ENCODE measurements around the gene ZNF784. TPM values are rescaled to one million over a fixed set of nuclear protein-coding genes. Genes with fewer than 3 reads are reported as not detected.

Gene ZNF784
- total and polyA plus RNA-seq, 2 experiments from 2014 or later: 13.3 to 15.1 TPM

DNA sequence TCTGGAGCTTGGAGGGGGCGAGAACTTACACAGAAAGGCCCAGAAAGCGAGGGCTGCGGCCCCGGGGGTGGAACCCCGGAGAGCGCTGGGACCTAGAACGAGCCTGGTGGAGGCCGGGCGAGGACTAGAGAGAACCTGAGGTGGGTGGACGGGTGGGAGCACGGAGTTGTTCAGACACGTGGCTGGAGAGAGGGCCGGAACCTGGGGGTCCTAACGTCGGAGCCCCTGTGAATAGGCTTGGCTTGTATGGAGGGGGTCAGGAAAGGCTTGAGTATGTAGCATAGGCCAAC lies 19.5 kb upstream of the ZNF784 start:
- no peaks in the 10 kb centered on the region for H3K27me3 ChIP-seq
- peak overlapping the region; percentile 95 for H3K4me3 ChIP-seq
- H3K4me1 ChIP-seq (ENCODE audit: low read depth): peaks cover 19% of the 10 kb centered on the region
- no peaks in the 10 kb centered on the region for H3K9me3 ChIP-seq (ENCODE audit: low read depth)
- peak overlapping the region; percentile 91 for H3K27ac ChIP-seq
- DNase-seq (ENCODE audit: low read depth in 1 of 2, low spot score in 1 of 2): no peak
- no peaks in the 10 kb centered on the region for H3K36me3 ChIP-seq
- TF ChIP-seq, protein P1, sequence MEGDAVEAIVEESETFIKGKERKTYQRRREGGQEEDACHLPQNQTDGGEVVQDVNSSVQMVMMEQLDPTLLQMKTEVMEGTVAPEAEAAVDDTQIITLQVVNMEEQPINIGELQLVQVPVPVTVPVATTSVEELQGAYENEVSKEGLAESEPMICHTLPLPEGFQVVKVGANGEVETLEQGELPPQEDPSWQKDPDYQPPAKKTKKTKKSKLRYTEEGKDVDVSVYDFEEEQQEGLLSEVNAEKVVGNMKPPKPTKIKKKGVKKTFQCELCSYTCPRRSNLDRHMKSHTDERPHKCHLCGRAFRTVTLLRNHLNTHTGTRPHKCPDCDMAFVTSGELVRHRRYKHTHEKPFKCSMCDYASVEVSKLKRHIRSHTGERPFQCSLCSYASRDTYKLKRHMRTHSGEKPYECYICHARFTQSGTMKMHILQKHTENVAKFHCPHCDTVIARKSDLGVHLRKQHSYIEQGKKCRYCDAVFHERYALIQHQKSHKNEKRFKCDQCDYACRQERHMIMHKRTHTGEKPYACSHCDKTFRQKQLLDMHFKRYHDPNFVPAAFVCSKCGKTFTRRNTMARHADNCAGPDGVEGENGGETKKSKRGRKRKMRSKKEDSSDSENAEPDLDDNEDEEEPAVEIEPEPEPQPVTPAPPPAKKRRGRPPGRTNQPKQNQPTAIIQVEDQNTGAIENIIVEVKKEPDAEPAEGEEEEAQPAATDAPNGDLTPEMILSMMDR (IDR thresholded peaks at IDR 0.05; ENCODE audit: low read depth, low read length): no peak

DNA sequence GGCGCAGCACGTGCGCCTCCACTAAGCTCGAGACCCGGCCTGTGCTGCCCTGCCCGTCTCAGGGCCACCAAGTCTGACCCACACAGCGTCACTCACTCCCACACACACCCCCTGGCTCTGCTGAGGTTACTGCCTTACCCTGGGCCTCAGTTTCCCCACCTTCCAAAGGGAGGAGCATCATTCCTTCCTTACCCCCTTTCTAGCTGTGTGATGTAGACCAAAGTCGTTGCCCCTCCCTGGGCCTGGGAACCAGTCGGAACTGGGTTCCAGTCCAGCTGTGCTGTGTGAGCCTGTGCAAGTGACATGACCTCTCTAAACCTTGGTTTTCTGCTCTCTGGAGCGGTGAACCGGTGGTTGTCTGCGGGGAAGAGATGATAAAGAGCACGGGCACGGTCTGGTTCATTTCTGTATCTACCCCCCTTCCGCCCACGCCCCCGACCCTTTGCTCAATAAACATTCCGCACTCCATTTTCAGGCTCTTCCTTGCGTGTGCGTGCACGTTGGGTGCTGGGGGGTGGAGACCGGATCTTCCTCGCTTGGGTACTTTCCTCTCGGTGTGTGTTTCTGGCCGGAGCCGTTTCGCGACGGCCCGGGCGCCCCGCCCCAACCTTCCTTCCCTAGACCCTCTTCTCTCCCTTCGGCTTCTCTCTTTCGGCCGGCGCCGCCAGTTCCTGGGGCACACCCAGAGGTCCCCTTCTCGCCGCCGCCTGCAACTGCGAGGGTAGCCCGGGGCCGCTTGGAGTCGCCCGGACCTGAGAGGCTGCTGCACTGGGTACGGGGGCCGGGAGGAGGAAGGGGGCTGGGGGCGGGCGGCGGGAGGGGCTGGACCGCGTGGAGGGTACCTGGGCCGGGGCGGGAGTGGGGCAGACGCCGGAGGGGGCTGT lies 18.9 kb upstream of the ZNF784 start, which contains the start of gene ZNF581:
ZNF581 (plus strand) TSS at position 647 of the 884 bp plus-strand sequence. CDS start 923 bp downstream, outside the sequence.
- Histone ChIP-seq H3K27me3 (no peaks in the 10 kb centered on the region), H3K4me1 (ENCODE audit: low read depth) (peaks cover 19% of the 10 kb centered on the region), H3K4me3 (peak within 1 kb of the TSS; percentile 95), H3K9me3 (ENCODE audit: low read depth) (no peaks in the 10 kb centered on the region), H3K27ac (peak within 1 kb of the TSS; percentile 91), H3K36me3 (no peaks in the 10 kb centered on the region)
- TF ChIP-seq, protein P1 (IDR thresholded peaks at IDR 0.05; ENCODE audit: low read depth, low read length): no peak
- peak; percentile 83 to 85 for DNase-seq (ENCODE audit: low read depth in 1 of 2, low spot score in 1 of 2)

DNA sequence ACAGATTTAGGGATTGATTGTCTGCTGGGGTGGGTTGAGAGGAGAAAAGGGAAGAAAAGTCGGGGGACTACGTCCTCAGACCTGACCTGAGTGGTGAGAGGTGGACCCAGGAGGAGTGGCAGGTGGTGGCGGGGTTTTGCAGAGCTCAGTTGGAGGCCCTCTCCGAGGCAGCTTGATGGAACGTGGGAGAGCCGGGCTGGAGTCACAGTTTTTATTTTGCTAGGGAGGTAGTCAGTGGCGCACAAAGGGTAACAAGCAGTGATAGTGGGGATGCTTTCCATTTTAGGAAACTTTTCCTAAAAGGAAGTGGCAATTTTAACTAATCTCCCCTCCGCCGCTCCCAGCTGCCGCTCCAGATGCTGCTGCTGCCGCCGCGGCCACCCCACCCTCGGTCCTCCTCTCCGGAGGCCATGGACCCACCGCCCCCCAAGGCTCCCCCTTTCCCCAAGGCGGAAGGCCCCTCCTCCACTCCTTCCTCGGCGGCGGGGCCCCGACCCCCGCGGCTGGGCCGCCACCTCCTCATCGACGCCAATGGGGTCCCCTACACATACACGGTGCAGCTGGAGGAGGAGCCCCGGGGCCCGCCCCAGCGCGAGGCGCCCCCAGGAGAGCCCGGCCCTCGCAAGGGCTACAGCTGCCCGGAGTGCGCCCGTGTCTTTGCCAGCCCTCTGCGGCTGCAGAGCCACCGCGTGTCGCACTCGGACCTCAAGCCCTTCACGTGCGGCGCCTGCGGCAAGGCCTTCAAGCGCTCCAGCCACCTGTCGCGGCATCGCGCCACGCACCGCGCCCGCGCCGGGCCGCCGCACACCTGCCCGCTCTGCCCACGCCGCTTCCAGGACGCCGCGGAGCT lies 18.0 kb upstream of the ZNF784 start:
- Histone ChIP-seq H3K27ac (peak overlapping the region; percentile 91), H3K27me3 (no peaks in the 10 kb centered on the region), H3K4me1 (ENCODE audit: low read depth) (peaks cover 18% of the 10 kb centered on the region)

DNA sequence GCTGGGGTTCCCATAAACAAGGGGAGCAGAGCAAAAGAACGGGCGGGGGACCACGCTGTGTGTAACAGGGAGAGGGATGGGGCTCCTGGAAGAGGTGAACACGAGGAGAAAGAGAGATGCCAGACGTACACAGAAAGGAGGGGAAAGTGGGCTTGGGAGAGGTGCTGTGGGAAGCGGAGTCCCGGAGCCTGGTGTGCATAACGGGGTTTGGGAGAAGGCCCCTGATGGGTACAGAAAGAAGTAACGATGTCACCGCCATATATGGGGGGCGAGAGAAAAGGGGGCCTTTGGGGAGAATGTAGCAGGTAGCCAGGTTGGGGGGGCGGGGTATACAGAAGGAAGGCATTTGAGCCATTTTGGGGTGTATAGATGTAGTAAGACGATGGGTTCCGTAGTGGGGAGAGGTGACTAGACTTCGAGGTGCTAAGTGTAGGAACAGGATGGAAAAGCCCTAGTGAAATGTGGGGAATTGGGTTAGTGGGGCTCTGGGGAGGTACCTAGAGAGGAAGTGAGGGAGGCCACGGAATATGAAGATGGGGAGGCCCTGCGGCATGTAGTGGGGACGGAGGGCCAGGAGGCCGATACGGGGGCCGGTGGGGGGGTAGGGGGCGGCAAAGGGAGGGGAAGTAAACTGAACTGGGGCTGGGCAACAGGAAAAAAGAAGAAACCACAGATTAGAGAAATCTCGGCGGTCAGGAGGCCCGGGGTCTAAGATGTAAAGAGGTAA lies 17.2 kb upstream of the ZNF784 start:
- Histone ChIP-seq H3K27me3 (no peaks in the 10 kb centered on the region), H3K4me1 (ENCODE audit: low read depth) (peaks cover 16% of the 10 kb centered on the region), H3K36me3 (no peaks in the 10 kb centered on the region), H3K9me3 (ENCODE audit: low read depth) (no peaks in the 10 kb centered on the region), H3K27ac (peak overlapping the region; percentile 91), H3K4me3 (peak overlapping the region; percentile 95)
- TF ChIP-seq, protein P1 (IDR thresholded peaks at IDR 0.05; ENCODE audit: low read depth, low read length): no peak
- peak; percentile 19 to 62 for DNase-seq (ENCODE audit: low read depth in 1 of 2, low spot score in 1 of 2)

More for the DNA sequence above, 18.0 kb upstream of the ZNF784 start:
- Histone ChIP-seq H3K36me3 (no peaks in the 10 kb centered on the region), H3K4me3 (peak overlapping the region; percentile 95), H3K9me3 (ENCODE audit: low read depth) (no peaks in the 10 kb centered on the region)
- DNase-seq (ENCODE audit: low read depth in 1 of 2, low spot score in 1 of 2): peak; percentile 39 to 50
- TF ChIP-seq, protein P1 (IDR thresholded peaks at IDR 0.05; ENCODE audit: low read depth, low read length): no peak
